Measurements from ENCODE around the gene UGT8. TPM values are rescaled to one million over a fixed set of nuclear protein-coding genes. Genes with fewer than 3 reads are reported as not detected.

Gene UGT8
- polyA plus RNA-seq, 5 donors = 6.9 to 11.7 (median 10.7) TPM

- DNase-seq = no peak
These were observed 85.9 kb downstream of the UGT8 start for GRCh38 chr4:114684462-114684861.

GRCh38 chr4:114688059-114688458 lies 89.5 kb downstream of the UGT8 start:
- DNase-seq = no peak

GRCh38 chr4:114690571-114690970 lies 92.0 kb downstream of the UGT8 start:
- DNase-seq = no peak

GRCh38 chr4:114691865-114692264 lies 93.3 kb downstream of the UGT8 start:
- DNase-seq = no peak

GRCh38 chr4:114692958-114693357 lies 94.4 kb downstream of the UGT8 start:
- DNase-seq = no peak

- DNase-seq = peak; percentile 15 to 21
These were observed 96.2 kb downstream of the UGT8 start for GRCh38 chr4:114694770-114695169.

- no peak for DNase-seq
These were observed 99.6 kb downstream of the UGT8 start for GRCh38 chr4:114698231-114698630.

- peak; percentile 20 to 29 for DNase-seq
These were observed 102.9 kb downstream of the UGT8 start for GRCh38 chr4:114701491-114701890.

GRCh38 chr4:114717432-114717831 lies 118.8 kb downstream of the UGT8 start:
- DNase-seq = no peak

- no peak for DNase-seq
These were observed 126.5 kb downstream of the UGT8 start for GRCh38 chr4:114725066-114725465.

GRCh38 chr4:114727461-114727860 lies 128.9 kb downstream of the UGT8 start:
- DNase-seq = peak; percentile 49 to 50
